ENCODE results near the gene UEVLD.

Gene UEVLD

DNA sequence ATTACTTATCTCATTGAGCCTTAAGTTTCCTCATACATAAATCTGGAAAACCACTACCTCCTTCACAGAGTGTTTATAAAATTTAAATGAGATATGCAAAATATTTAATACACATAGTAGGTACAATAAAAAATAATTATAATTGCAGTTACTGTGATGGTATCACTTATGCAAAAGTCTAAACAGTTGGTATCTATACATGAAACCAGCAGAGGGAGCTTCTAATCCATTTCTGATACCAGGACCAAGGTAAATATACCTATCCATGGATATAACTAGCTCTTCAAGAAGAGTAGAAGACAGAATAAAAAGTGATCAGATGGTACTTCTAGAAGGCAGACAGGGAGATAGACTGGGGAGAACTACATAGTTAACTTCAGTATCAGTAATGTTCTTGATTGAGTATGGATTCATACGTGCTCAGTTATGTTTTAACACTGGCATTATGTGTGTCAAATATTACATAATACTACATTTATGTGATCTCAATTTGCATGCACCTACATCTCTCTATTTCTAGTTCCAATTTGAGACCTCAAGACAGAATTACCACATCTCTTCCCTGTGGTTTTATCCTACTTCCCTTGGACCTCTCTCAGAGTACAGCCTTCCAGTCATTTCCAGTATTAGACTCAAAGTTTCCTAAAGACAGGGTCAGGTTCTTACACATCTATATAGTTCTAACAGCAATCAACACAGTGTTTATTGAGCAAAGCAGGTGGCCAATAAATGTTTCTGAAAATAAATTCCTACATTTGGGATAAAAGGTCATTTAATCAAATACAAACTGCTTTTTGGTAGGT lies 48.1 kb downstream of the UEVLD start:
- peaks cover 3% of the 10 kb centered on the region for H3K36me3 ChIP-seq (ENCODE audit: control insufficient read depth, insufficient read depth, low read length)
- H3K4me3 ChIP-seq (replicated peaks; ENCODE audit: low read depth, low read length) = no peak overlapping the region
- TF ChIP-seq, protein P1, sequence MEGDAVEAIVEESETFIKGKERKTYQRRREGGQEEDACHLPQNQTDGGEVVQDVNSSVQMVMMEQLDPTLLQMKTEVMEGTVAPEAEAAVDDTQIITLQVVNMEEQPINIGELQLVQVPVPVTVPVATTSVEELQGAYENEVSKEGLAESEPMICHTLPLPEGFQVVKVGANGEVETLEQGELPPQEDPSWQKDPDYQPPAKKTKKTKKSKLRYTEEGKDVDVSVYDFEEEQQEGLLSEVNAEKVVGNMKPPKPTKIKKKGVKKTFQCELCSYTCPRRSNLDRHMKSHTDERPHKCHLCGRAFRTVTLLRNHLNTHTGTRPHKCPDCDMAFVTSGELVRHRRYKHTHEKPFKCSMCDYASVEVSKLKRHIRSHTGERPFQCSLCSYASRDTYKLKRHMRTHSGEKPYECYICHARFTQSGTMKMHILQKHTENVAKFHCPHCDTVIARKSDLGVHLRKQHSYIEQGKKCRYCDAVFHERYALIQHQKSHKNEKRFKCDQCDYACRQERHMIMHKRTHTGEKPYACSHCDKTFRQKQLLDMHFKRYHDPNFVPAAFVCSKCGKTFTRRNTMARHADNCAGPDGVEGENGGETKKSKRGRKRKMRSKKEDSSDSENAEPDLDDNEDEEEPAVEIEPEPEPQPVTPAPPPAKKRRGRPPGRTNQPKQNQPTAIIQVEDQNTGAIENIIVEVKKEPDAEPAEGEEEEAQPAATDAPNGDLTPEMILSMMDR (IDR thresholded peaks at IDR 0.05; ENCODE audit: insufficient read depth, low read length, poor library complexity, severe bottlenecking) = peak; percentile 67
- H3K27me3 ChIP-seq (replicated peaks; ENCODE audit: control insufficient read depth, insufficient read depth, low read length) = no peaks in the 10 kb centered on the region
- DNase-seq (ENCODE audit: extremely low read depth, insufficient read length) = no peak

DNA sequence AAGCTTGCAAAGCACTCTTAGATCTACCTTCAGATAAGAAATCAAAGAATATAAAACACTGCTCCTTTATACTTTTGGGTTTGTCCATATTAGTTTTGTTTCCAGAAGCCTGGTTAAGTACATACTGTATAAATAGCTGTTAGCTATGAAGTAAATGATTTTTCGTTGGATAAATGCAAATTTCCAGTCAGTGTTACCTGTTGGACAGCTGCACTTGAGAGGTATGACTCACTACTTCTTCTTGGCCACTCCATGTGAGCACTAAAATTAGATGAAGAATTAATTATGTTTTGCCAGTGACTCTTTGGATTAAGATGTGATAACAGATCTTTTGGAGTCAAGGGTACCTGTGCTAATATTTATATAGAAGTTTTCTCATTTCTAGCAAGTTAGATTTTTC lies 52.3 kb downstream of the UEVLD start:
- no peak for DNase-seq (ENCODE audit: extremely low read depth, insufficient read length)
- Histone ChIP-seq H3K27me3 (replicated peaks; ENCODE audit: control insufficient read depth, insufficient read depth, low read length) (no peaks in the 10 kb centered on the region), H3K36me3 (ENCODE audit: control insufficient read depth, insufficient read depth, low read length) (peaks cover 2% of the 10 kb centered on the region), H3K4me3 (replicated peaks; ENCODE audit: low read depth, low read length) (no peak overlapping the region)
- TF ChIP-seq, protein P1 (IDR thresholded peaks at IDR 0.05; ENCODE audit: insufficient read depth, low read length, poor library complexity, severe bottlenecking) = no peak

DNA sequence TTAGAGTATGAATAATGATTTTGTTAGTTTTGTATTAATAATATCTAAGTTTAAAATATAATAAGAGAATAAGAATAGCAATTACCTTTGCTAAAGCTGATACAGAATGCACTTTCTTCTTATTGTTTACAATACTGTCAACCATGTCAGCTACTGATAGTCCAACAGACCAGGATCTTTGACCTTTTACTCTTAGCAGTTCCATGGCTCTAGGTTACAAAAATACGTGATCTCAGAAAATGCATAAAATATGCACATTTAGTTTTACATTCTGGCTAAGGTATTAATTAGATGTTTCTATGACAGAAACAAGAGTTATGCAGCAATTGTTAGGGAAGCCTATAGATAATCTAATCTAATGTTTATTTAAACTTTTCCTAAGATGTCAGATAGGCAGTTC lies 54.3 kb downstream of the UEVLD start:
- no peaks in the 10 kb centered on the region for H3K27me3 ChIP-seq (replicated peaks; ENCODE audit: control insufficient read depth, insufficient read depth, low read length)
- no peak for DNase-seq (ENCODE audit: extremely low read depth, insufficient read length)
- H3K36me3 ChIP-seq (ENCODE audit: control insufficient read depth, insufficient read depth, low read length) = peaks cover 2% of the 10 kb centered on the region; the same call in 1 of the 2 replicates
- TF ChIP-seq, protein P1 (IDR thresholded peaks at IDR 0.05; ENCODE audit: insufficient read depth, low read length, poor library complexity, severe bottlenecking) = no peak
- no peak overlapping the region for H3K4me3 ChIP-seq (replicated peaks; ENCODE audit: low read depth, low read length)

DNA sequence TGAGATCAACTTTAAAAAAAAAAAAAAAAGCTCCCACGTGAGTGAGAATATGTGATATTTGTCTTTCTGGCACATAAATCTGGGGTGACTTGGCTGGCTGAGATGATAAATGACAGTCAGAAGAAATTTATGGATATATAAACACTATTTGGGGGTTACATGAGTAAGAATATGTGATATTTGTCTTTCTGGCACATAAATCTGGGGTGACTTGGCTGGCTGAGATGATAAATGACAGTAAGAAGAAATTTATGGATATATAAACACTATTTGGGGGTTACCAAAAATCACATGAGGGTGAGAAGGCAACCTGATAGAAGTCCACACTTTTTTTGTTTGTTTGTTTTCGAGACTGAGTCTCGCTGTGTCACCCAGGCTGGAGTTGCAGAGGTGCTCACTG lies 55.2 kb downstream of the UEVLD start:
- Histone ChIP-seq H3K36me3 (ENCODE audit: control insufficient read depth, insufficient read depth, low read length) (peaks cover 3% of the 10 kb centered on the region; the same call in 1 of the 2 replicates), H3K4me3 (replicated peaks; ENCODE audit: low read depth, low read length) (no peak overlapping the region), H3K27me3 (replicated peaks; ENCODE audit: control insufficient read depth, insufficient read depth, low read length) (no peaks in the 10 kb centered on the region)
- DNase-seq (ENCODE audit: extremely low read depth, insufficient read length) = no peak
- TF ChIP-seq, protein P1 (IDR thresholded peaks at IDR 0.05; ENCODE audit: insufficient read depth, low read length, poor library complexity, severe bottlenecking) = no peak

DNA sequence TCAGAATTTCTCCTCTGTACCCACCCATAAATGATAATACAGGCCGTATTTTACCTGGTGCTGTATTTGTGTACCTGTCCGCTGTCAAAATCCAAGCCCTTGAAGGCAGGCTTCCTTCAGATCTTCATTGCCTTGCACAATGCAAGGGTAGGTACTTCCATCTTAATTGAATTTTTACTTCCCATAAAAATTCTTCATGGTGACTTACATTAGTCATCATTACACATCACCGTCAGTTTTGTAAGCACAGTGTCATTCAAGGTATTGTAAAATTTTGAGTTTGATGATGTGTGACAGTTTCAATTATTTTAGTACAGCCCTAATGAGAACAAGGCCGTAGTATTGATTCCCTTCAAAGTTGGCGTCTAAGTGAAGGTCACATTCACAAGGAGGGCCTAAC lies 61.0 kb downstream of the UEVLD start:
- TF ChIP-seq, protein P1 (IDR thresholded peaks at IDR 0.05; ENCODE audit: insufficient read depth, low read length, poor library complexity, severe bottlenecking) = no peak
- Histone ChIP-seq H3K27me3 (replicated peaks; ENCODE audit: control insufficient read depth, insufficient read depth, low read length) (no peaks in the 10 kb centered on the region), H3K4me3 (replicated peaks; ENCODE audit: low read depth, low read length) (peak overlapping the region; percentile 76), H3K36me3 (ENCODE audit: control insufficient read depth, insufficient read depth, low read length) (peaks cover 1% of the 10 kb centered on the region; the same call in 1 of the 2 replicates)
- DNase-seq (ENCODE audit: extremely low read depth, insufficient read length) = no peak
